HG03064 (cell line): ENCODE data around the gene TCEAL4.

Experiments used
- ATAC-seq: cut with Tn5 transposase; IDR thresholded peaks from one replicate; pipeline ENCODE4 v1.9.1; 2021; ENCODE audit warnings: low read depth; ENCODE audit not compliant: unreplicated experiment

TCEAL4 gene

GRCh38 chrX:103585411-103586313, at the start of gene TCEAL4:
Gene TCEAL4, plus strand, starts transcription at chrX:103585515. Its CDS starts 1,161 bp downstream, at chrX:103586676.
- peak; percentile 79 for ATAC-seq

GRCh38 chrX:103536071-103536470, 49.2 kb upstream of the TCEAL4 start:
- no peak for ATAC-seq

- ATAC-seq, result no peak
Observed at GRCh38 chrX:103536732-103537131, 48.6 kb upstream of the TCEAL4 start.

- ATAC-seq, result no peak
Observed at GRCh38 chrX:103537871-103538387, 47.4 kb upstream of the TCEAL4 start.

GRCh38 chrX:103538728-103539127, 46.6 kb upstream of the TCEAL4 start:
- ATAC-seq, result no peak

GRCh38 chrX:103539695-103540094, 45.6 kb upstream of the TCEAL4 start:
- no peak for ATAC-seq

- no peak for ATAC-seq
Observed at GRCh38 chrX:103540145-103540544, 45.2 kb upstream of the TCEAL4 start.

GRCh38 chrX:103549916-103550315, 35.4 kb upstream of the TCEAL4 start:
- no peak for ATAC-seq

- no peak for ATAC-seq
Observed at GRCh38 chrX:103550415-103551051, 34.8 kb upstream of the TCEAL4 start.

GRCh38 chrX:103552236-103552635, 33.1 kb upstream of the TCEAL4 start:
- ATAC-seq, result no peak

GRCh38 chrX:103554687-103555424, 30.5 kb upstream of the TCEAL4 start:
- peak; percentile 92 for ATAC-seq

- ATAC-seq, result no peak
Observed at GRCh38 chrX:103556963-103557612, 28.2 kb upstream of the TCEAL4 start.

- no peak for ATAC-seq
Observed at GRCh38 chrX:103560256-103560655, 25.1 kb upstream of the TCEAL4 start.

- no peak for ATAC-seq
Observed at GRCh38 chrX:103562801-103563200, 22.5 kb upstream of the TCEAL4 start.

- no peak for ATAC-seq
Observed at GRCh38 chrX:103565197-103565596, 20.1 kb upstream of the TCEAL4 start.

GRCh38 chrX:103565752-103566151, 19.6 kb upstream of the TCEAL4 start:
- no peak for ATAC-seq

- no peak for ATAC-seq
Observed at GRCh38 chrX:103571121-103571520, 14.2 kb upstream of the TCEAL4 start.

- no peak for ATAC-seq
Observed at GRCh38 chrX:103571726-103572125, 13.6 kb upstream of the TCEAL4 start.

GRCh38 chrX:103573202-103573601, 12.1 kb upstream of the TCEAL4 start:
- ATAC-seq, result no peak

GRCh38 chrX:103584596-103584995, 719 bp upstream of the TCEAL4 start:
- no peak for ATAC-seq

- ATAC-seq, result no peak
Observed at GRCh38 chrX:103586314-103586646, 965 bp downstream of the TCEAL4 start.
